Measurements from ENCODE around the gene GJA3.

DNA sequence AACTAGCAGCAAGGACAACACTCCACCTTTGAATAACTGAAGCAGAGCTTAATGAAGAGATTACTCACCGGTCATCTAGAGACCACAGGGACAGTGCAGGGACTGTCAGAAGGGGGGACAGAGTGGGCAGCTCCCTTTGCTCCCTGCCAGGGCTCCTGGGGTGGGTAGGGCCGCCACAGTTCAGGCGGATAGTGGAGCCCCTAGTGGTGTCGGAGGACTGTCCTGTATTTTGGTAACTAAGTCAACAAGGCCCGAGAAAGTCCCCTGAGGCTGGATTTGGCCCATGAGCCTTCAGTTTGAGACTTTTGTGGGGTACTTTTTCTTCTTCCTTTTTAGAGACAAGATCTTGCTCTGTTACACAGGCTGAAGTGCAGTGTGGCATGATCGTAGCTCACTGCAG is 44.6 kb downstream of the GJA3 start:
- TF ChIP-seq, protein P1, sequence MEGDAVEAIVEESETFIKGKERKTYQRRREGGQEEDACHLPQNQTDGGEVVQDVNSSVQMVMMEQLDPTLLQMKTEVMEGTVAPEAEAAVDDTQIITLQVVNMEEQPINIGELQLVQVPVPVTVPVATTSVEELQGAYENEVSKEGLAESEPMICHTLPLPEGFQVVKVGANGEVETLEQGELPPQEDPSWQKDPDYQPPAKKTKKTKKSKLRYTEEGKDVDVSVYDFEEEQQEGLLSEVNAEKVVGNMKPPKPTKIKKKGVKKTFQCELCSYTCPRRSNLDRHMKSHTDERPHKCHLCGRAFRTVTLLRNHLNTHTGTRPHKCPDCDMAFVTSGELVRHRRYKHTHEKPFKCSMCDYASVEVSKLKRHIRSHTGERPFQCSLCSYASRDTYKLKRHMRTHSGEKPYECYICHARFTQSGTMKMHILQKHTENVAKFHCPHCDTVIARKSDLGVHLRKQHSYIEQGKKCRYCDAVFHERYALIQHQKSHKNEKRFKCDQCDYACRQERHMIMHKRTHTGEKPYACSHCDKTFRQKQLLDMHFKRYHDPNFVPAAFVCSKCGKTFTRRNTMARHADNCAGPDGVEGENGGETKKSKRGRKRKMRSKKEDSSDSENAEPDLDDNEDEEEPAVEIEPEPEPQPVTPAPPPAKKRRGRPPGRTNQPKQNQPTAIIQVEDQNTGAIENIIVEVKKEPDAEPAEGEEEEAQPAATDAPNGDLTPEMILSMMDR (IDR thresholded peaks at IDR 0.05) = no peak
- no peak for TF ChIP-seq POLR2A (IDR thresholded peaks at IDR 0.05)
